IPS DF 4.7 (cell line): ENCODE data around the gene ZP1.
"Not testable (repeated sequence)": the region's sequence is repeated elsewhere in the genome, so short reads cannot be mapped to it uniquely, and the experiment has no call there.

Source experiments
- DNase-seq: peaks from one replicate; pipeline ENCODE4 v3.0.0-alpha.2; 2013; ENCODE audit warnings: low spot score; ENCODE audit errors: extremely low read depth

ZP1 gene

GRCh38 chr11:60866911-60867870 lies at the start of gene ZP1:
Gene ZP1, plus strand, starts transcription at chr11:60867542. Its CDS starts 20 bp downstream, at chr11:60867562.
- DNase-seq = no peak

- DNase-seq = no peak
These were observed 49.3 kb upstream of the ZP1 start for GRCh38 chr11:60818057-60818456.

- DNase-seq = no peak
These were observed 45.3 kb upstream of the ZP1 start for GRCh38 chr11:60821827-60822599.

- DNase-seq = not testable (repeated sequence)
These were observed 43.5 kb upstream of the ZP1 start for GRCh38 chr11:60823745-60824306.

DNA sequence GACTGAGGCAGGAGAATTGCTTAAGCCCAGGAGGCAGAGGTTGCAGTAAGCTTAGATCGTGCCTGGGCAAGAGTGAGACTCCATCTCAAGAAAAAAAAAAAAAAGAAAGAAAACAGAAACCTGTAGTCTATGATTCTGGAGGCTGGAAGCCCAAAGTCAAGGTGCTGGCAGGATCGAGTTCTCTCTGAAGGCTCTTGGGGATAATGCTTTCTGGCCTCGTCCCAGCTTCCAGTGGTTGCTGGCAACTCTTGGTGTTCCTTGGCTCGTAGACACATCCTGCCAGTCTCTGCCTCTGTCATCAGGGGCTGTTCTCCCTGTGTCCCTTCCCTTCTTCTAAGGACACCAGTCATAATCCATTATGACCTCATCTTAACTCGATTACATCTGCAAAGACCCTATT lies 42.2 kb upstream of the ZP1 start:
- DNase-seq = no peak

GRCh38 chr11:60825790-60826189 lies 41.6 kb upstream of the ZP1 start:
- no peak for DNase-seq

DNA sequence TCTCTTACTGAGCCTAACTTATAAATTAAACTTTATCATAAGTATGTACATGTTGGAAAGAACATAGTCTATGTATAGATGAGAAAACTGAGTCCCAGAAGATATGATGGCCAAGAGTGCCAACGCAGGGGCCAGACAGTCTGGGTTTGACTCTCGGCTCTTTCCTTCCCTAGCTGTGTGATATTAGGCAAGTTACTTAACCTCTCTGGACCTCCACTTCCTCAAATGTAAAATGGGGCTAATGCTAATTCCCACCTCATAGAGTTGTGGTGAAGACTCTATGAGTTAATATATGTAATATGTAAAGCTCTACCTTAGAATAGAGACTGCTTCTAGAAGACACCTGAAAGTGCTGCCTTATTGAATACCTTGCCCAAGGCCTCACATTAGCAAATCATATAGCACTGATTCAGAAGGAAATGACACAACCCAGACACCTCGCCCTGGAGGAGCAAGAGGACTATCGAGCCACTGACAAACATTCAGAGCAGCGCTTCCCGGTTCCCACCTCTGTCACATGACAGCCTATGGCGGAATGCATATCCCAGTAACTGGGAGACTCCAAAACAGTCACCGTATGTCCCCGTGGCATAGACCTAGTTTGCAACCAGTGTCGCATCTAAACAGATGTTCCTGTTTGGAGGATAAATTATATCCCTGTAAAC lies 36.7 kb upstream of the ZP1 start:
- no peak for DNase-seq

DNA sequence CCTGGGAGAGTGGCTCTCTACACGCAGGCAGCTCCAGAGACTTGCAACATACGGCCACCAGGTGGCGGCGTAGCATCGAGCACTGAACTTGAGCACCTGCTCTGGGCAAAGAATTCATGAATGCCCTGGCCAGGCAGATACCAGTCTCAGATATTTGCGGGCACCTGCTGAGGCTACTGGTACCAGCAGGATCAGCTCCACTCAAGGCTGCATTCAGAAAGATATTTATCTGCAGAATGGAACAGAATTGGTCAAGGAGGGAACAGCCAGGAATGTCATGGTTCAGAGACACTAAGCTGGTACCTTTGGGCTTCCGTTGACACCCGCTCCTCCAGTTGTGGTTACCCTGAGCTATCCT lies 36.2 kb upstream of the ZP1 start:
- DNase-seq = no peak

DNA sequence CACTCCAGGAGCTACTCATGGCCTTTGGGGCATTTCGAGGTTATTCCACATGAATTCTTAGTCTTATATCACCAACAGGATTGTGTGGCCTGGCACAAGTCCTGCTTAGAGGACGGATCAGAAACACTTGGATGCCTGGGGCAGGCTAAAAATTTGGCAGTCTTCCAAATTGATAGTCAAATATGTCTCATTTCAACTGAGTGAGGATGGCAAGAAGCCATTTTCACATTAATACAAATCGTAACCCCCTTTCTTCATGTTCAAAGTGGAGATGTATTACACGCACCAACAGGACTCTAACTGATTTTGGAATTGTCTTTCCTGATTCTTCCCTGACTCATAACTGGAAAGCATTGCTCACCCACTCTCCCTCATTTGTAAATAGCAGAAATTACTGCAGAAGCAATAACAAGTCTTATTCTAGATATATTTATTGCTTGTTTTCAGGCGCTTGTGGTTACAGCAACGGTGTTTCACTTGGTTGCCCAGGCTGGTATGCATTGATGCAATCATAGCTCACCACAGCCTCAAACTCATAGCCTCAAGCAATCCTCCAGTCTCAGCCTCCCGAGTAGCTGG lies 35.8 kb upstream of the ZP1 start:
- DNase-seq = no peak

DNA sequence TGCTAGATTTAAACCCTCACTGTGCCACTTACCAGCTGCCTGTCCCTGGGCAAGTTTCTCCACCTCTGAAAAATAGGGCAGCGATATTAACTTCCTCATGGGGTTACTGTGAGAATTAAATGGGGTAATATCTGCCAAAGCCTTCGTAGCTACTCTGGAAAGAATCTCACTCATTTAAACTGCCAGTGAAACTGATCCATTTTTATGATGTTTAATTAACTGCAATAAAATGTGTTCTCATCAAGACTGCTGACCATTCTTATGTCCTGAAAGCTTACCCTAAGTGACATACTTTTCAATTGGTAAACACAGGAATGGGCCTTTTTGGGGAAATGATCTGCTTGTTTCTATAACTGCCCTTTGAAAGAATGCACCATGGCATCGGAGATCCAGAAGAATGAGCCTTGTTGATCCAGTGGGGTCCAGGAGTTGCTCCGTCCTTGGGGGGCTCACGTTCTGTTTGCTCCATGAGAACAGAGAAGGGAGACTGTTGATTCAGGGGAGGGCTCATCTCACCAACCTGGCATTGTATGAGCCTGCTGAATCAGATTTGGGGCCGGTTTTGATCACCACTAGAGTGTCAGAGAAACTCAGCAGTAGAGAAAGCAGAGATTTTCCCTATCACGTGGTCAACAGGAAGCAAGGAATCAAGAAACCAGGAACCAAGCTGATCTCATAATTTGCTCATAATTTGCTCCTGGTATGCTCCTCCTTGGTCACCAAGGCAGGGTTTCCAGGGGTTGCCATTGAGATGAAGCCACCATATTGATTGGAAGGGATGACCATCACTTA lies 32.4 kb upstream of the ZP1 start:
- DNase-seq = no peak

- no peak for DNase-seq
These were observed 31.9 kb upstream of the ZP1 start for GRCh38 chr11:60835534-60835846.

DNA sequence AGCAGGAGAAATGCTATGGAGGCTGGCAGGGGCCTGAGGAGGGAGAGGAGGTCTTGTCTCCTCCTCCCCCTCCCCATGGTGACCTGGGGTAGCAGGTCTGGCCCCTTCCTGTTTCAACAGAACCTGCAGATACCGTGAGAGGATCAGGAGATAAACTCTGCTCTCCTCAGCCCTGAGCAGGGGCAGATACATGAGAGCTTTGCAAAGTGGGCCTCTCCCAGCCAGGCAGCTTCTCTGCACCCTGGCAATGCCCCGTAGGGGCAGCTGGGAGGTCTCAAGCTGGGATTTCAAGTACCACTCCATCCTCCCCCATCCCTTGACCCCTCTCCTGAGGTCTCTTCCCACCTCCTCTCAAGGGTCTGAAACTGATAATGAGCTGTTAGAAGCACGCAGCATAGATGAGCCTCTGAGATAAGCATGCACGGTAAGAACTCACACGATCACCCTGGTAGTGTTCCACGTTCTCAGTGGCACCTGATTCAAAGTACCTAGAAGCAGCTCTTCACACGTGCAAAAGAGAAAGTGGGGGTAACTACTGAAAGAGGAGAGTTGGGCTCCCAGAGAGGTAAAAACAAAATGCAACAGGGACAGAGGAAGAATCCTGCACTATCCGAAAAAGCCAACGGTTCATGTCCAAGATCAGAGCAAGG lies 30.4 kb upstream of the ZP1 start:
- DNase-seq = no peak

DNA sequence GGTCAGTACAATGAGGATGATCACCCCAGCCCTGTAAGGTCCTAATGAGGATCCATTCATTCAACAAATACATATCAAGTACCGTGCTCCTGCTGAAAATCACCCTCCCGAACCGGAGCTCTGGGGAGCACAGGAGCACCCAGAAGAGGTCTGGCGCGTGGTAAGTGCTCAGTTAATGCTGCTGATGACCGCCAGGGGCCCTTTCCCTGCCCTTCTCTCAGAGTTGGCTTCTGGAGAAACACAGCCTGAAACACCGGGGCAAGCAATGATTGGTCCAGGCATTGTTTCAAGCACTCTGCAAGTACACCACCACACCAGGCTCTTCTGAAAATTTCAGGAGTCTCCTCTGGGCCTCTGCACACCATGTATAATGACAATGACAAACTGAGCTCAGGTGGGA lies 29.2 kb upstream of the ZP1 start:
- DNase-seq = no peak

- DNase-seq = no peak
These were observed 26.6 kb upstream of the ZP1 start for GRCh38 chr11:60840470-60841430.

GRCh38 chr11:60841797-60842667 lies 25.3 kb upstream of the ZP1 start, which contains the start of gene CCDC86:
Gene CCDC86, plus strand, starts transcription at chr11:60842113. Its CDS starts 12 bp downstream, at chr11:60842125.
- peak; percentile 58 for DNase-seq

- DNase-seq = no peak
These were observed 24.4 kb upstream of the ZP1 start for GRCh38 chr11:60842668-60843600.
